DMS53 (cell line): ENCODE data around the gene ACSBG1.
A peak's percentile ranks its signal among the peaks of the same experiment; 100 is the strongest.
"Not testable (repeated sequence)": the region's sequence is repeated elsewhere in the genome, so short reads cannot be mapped to it uniquely, and the experiment has no call there.

ENCODE experiments used
- DNase-seq: peaks from one replicate; lab custom pipeline; 2025; lab: John Stamatoyannopoulos, UW

The ACSBG1 gene

GRCh38 chr15:78167227-78167888 is 67.0 kb downstream of the ACSBG1 start:
- DNase-seq = peak; percentile 80

DNA sequence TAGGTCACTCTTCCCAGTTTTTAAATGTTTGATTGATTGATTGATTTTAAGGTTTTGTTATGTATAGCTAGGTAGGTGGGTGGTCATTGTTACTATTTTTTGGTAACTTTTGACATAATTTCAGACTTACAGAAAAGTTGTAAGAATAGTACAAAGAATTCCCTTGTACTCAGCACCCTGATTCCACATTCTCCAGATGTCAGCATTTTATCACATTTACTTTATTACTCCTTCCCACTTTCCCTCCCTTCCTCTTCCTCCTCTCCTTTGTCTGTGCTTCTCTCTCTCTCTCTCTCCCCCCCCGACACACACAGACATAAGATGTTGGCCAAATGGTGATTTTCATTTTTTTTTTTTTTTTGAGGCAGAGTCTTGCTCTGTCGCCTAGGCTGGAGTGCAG is 70.4 kb downstream of the ACSBG1 start:
- no peak for DNase-seq

GRCh38 chr15:78162038-78162437 is 72.3 kb downstream of the ACSBG1 start:
- no peak for DNase-seq

DNA sequence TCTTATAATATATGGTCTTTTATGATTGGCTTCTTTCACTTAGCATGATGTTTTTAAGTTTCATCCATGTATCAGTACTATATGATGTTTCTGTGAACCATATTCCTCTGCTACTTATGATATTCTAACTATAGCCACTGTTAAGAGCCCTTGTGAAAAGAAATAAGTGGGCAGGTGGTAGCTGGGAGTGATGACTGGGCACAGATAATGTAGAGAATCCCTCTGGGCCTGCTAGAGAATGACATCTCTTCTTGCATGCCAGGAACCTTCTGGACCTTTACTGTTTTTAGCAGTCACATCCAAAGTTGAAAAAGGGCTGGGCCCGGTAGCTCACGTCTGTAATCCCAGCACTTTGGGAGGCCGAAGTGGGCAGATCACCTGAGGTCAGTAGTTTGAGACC is 75.0 kb downstream of the ACSBG1 start:
- no peak for DNase-seq

DNA sequence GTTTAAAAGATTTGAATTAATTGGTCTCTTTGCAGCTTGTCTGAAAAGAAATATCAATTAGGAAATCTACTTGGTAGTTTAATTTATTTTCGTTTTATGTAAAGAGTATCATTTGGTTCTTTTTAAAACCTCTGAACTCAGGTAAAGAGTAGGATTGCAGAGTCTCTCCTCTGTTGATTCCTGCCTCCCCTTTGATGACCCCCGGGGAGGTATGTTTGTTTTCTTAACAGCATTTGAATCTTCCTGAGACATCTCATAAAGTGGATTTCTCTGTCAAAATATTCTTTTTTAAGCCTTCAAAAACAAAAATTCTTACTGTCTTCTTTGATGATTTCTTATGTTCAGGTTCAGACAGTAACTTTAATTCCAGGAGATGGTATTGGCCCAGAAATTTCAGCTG is 77.2 kb downstream of the ACSBG1 start:
- no peak for DNase-seq

GRCh38 chr15:78156653-78157052 is 77.7 kb downstream of the ACSBG1 start:
- no peak for DNase-seq

GRCh38 chr15:78155355-78155939 is 78.9 kb downstream of the ACSBG1 start:
- no peak for DNase-seq

DNA sequence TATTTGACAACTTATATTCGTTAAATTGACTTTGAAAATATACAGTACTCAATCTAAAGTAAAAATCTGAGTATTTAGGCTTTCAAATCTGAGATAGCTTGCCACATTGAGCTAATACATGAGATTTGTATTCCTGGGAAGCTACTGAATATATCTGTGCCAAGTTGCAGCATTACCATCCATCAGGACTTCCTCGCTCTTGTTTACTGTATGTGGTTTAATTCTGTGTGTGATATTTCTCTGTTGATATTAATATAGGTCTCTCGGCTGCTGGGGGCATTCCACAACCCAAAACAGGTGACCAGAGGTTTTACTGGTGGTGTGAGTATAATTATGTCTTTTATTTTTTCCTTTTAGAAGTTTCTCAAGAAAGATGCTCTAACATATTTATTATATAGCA is 79.4 kb downstream of the ACSBG1 start:
- no peak for DNase-seq

DNA sequence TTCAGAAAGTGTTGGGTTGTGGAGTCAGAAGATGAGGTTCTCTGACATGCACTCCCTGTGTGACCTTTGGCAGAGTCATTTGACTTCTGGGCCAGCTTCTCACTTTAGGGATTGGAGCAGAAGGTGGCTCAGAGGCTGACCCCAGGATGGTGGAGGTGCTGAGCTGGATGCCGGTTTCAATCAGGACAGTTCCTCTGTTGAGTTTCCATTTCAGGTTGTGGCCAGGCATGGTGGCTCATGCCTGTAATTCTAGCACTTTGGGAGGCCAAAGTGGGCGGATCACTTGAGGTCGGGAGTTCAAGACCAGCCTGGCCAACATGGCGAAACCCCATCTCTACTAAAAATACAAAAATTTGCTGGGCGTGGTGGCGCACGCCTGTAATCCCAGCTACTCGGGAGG is 83.3 kb downstream of the ACSBG1 start:
- DNase-seq = not testable (repeated sequence)

- DNase-seq = peak; percentile 69
Observed at GRCh38 chr15:78149805-78150751, 84.3 kb downstream of the ACSBG1 start.

DNA sequence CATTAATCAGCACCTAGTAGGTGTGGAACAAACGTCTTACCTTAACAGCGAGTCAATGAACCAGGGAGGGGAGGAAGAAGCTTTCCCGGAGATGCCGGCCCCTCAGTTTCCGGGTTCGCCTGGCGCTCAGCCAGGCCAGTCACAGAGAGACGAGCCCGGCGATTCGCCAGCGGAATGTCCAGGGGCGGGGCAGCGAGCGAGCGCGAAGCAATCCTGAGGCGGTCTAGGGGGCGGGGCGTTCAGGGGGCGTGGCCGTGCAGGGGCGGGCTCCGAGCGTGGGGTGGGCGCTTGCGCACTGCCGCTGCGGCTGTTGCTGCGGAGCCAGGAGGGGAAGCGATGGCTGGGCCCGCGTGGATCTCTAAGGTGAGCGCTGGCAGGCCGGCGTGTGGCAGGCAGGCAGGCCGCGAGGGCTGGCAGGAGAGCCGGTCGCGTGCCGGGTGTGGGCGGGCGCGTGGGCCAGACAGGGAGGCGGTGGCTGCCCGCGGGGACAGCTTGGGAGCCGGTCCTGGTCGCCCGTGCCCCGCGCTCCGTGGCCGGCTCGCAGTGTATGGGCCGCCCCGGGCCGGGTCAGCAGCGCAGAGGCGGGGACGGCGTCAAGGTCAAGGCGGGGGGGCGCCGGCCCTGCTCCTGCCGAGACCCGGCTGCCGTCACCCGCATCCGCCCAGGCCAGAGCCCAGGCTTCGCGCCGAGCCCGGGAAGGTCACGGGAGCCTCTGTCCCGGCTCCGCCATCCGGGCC is 85.1 kb downstream of the ACSBG1 start, which contains the start of gene IDH3A:
Gene IDH3A, plus strand, starts transcription at position 295 of the 737 bp plus-strand sequence. Its CDS starts 42 bp downstream, at position 337.
- peak; percentile 97 for DNase-seq

DNA sequence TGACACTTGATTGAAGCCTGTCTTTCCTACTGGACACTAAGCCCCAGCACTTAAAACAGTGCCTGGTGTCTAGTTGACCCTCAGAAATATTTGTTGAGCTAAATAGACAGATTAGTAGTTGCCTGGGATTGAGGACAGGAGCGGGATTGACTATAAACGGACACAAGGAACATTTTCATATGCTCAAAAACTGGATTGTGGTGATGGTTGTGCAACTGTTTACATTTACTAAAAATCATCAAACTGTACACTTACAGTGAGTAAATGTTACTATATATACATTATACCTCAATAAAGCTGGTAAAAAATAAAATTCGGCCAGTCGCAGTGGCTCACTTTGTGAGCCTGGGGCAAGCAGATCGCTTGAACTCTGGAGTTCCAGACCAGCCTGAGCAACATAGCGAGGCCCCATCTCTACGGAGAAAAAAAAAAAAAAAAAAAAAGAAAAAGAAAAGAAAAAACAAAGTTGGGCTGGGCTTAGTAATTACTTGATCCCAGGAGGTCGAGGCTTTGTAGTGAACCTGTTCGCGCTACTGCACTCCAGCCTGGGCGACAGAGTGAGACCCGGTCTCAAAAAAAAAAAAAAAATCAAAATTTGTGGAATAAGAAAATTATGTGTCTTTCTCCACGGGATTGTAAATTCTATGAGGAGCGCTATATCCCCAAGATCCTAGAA is 85.8 kb downstream of the ACSBG1 start:
- peak; percentile 40 for DNase-seq

- DNase-seq = no peak
Observed at GRCh38 chr15:78147566-78147965, 86.8 kb downstream of the ACSBG1 start.

- DNase-seq = no peak
Observed at GRCh38 chr15:78146425-78147154, 87.8 kb downstream of the ACSBG1 start.

- DNase-seq = no peak
Observed at GRCh38 chr15:78142332-78142731, 92.0 kb downstream of the ACSBG1 start.

DNA sequence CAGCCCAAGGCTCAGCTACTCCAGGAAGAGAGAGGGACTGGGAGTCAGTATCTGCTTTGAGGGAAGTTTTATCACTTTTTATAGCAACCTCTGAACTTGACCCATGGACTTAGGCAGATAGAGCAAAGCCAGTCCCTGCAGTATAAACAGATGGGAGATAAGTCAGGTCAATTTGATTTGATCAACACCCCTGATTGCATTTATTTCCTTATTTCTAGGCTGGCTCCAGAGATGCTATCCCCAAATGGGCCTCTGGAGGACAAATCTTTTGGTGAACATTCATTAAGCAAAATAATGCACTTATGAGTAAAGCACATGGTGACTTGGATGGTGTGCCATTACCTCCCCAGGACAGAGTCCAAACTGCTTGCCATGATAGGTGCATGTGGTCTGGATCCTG is 94.1 kb downstream of the ACSBG1 start:
- DNase-seq = no peak

DNA sequence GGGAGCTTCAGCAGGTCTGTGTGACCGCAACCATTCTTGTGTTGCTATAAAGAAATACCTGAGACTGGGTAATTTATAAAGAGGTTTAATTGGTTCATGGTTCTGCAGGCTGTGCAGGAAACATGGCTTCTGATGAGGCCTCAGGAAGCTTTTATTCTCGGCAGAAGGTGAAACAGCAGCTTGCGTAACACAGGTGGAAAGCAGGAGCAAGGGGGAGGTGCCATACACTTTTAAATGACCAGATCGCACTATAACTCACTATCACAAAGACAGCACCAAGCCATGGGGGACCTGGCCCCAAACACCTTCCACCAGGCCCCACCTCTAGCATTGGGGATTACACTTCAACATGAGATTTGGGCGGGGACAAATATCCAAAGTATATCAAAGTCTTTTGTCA is 94.8 kb downstream of the ACSBG1 start:
- no peak for DNase-seq

- DNase-seq = peak; percentile 48
Observed at GRCh38 chr15:78133801-78134200, 100.6 kb downstream of the ACSBG1 start.

DNA sequence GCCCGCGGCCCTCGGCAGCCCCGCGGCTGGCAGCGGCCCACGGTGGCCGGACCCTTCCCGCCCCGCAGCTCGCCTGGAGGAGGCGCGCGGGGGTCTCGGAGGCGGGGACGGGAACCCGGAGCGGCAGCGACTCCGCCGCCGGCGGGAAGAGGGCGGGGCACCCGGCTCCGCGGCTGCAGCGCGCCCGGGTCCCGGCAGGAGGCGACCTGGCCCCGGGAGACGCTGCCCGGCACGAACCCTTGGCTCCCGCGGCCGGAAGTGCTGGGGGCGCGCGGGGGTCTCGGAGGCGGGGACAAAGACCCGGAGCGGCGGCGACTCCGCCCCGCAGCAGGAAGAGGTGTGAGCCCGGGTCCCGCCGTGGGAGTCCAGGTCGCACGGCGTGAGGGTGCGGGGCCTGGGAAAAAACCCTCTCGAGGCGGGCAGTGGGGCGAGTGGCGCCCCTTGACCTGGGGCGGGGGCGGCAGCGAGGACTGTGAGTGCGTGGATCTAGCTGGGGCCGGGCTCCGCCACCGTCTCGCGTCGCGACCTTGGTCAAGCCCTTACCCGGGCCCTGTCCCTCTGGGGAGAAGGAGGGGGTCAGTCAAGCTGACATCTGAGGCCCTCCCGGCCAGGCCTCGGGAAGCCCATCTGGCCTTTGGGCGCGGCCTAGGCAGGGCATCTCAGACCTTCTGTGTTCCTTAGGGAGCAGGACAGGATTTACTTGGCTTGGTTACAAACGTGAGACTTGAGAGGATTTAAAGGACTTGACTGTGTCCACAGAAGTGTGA is 102.9 kb downstream of the ACSBG1 start, which contains the start of gene CIB2:
Gene CIB2, minus strand, starts transcription at position 151 of the 767 bp plus-strand sequence. CDS start 230 bp downstream, outside the sequence.
- DNase-seq = peak; percentile 77
